ENCODE data around the gene KTN1. TPM values are rescaled to one million over a fixed set of nuclear protein-coding genes. Genes with fewer than 3 reads are reported as not detected.

The KTN1 gene
- total RNA-seq, 1 experiment from 2014 or later = 199 TPM

- Histone ChIP-seq H3K36me3 (ENCODE audit: insufficient read depth, low read length, poor library complexity, severe bottlenecking) (no peaks in the 10 kb centered on the region), H3K4me3 (ENCODE audit: low read depth, low read length, poor library complexity, severe bottlenecking) (no peak overlapping the region), H3K4me1 (ENCODE audit: insufficient read depth, low read length, poor library complexity, severe bottlenecking) (peaks cover 71% of the 10 kb centered on the region), H3K9me3 (ENCODE audit: low read depth, low read length, poor library complexity, severe bottlenecking) (no peaks in the 10 kb centered on the region), H3K27me3 (replicated peaks; ENCODE audit: insufficient read depth, low read depth, low read length, poor library complexity) (no peaks in the 10 kb centered on the region), H3K27ac (ENCODE audit: low read depth, low read length, poor library complexity, severe bottlenecking) (no peak overlapping the region)
- ChIA-PET CTCF (no interaction called here), POLR2A (ENCODE audit: low non-redundant PET) (no interaction called here)
- intact Hi-C loops (cut with micrococcal nuclease; ENCODE audit: unreplicated experiment) = no loop called here
- BruUV-seq (replicated peaks) = no TSS peak
- no peak for DNase-seq (ENCODE audit: low spot score)
- no peak for TF ChIP-seq EZH2 (IDR thresholded peaks at IDR 0.05; ENCODE audit: borderline replicate concordance, low read depth, low read length, poor library complexity, severe bottlenecking)
- TF ChIP-seq, protein P1, sequence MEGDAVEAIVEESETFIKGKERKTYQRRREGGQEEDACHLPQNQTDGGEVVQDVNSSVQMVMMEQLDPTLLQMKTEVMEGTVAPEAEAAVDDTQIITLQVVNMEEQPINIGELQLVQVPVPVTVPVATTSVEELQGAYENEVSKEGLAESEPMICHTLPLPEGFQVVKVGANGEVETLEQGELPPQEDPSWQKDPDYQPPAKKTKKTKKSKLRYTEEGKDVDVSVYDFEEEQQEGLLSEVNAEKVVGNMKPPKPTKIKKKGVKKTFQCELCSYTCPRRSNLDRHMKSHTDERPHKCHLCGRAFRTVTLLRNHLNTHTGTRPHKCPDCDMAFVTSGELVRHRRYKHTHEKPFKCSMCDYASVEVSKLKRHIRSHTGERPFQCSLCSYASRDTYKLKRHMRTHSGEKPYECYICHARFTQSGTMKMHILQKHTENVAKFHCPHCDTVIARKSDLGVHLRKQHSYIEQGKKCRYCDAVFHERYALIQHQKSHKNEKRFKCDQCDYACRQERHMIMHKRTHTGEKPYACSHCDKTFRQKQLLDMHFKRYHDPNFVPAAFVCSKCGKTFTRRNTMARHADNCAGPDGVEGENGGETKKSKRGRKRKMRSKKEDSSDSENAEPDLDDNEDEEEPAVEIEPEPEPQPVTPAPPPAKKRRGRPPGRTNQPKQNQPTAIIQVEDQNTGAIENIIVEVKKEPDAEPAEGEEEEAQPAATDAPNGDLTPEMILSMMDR (conservative IDR thresholded peaks at IDR 0.05; ENCODE audit: low read depth, low read length) = no peak
Observed at GRCh38 chr14:55587847-55588246, 7.8 kb downstream of the KTN1 start.

GRCh38 chr14:55588259-55588699 is 8.3 kb downstream of the KTN1 start:
- Histone ChIP-seq H3K27ac (ENCODE audit: low read depth, low read length, poor library complexity, severe bottlenecking) (no peak overlapping the region), H3K36me3 (ENCODE audit: insufficient read depth, low read length, poor library complexity, severe bottlenecking) (no peaks in the 10 kb centered on the region), H3K4me3 (ENCODE audit: low read depth, low read length, poor library complexity, severe bottlenecking) (no peak overlapping the region), H3K27me3 (replicated peaks; ENCODE audit: insufficient read depth, low read depth, low read length, poor library complexity) (no peaks in the 10 kb centered on the region), H3K4me1 (ENCODE audit: insufficient read depth, low read length, poor library complexity, severe bottlenecking) (peaks cover 70% of the 10 kb centered on the region), H3K9me3 (ENCODE audit: low read depth, low read length, poor library complexity, severe bottlenecking) (no peaks in the 10 kb centered on the region)
- BruUV-seq (replicated peaks) = no TSS peak
- intact Hi-C loops (cut with micrococcal nuclease; ENCODE audit: unreplicated experiment) = no loop called here
- CTCF ChIA-PET = no interaction called here
- no peak for TF ChIP-seq EZH2 (IDR thresholded peaks at IDR 0.05; ENCODE audit: borderline replicate concordance, low read depth, low read length, poor library complexity, severe bottlenecking)
- TF ChIP-seq, protein P1 (conservative IDR thresholded peaks at IDR 0.05; ENCODE audit: low read depth, low read length) = no peak
- DNase-seq (ENCODE audit: low spot score) = no peak
- POLR2A ChIA-PET (ENCODE audit: low non-redundant PET) = no interaction called here

DNA sequence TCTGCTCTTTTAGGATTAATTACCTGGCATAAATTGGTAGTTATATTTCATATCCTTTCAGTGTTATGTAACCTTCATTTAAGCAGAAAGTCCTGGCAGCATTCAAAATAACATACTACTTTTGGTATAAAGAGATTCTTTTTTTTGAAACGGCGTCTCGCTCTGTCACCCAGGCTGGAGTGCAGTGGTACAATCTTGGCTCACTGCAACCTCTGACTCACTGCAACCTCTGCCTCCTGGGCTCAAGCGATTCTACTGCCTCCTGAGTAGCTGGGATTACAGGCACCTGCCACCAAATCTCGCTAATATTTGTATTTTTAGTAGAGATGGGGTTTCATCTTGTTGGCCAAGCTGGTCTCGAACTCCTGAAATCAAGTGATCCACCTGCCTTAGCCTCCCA is 9.2 kb downstream of the KTN1 start:
- Histone ChIP-seq H3K4me1 (ENCODE audit: insufficient read depth, low read length, poor library complexity, severe bottlenecking) (peaks cover 73% of the 10 kb centered on the region), H3K27ac (ENCODE audit: low read depth, low read length, poor library complexity, severe bottlenecking) (no peak overlapping the region), H3K4me3 (ENCODE audit: low read depth, low read length, poor library complexity, severe bottlenecking) (no peak overlapping the region), H3K27me3 (replicated peaks; ENCODE audit: insufficient read depth, low read depth, low read length, poor library complexity) (no peaks in the 10 kb centered on the region), H3K9me3 (ENCODE audit: low read depth, low read length, poor library complexity, severe bottlenecking) (no peaks in the 10 kb centered on the region), H3K36me3 (ENCODE audit: insufficient read depth, low read length, poor library complexity, severe bottlenecking) (no peaks in the 10 kb centered on the region)
- intact Hi-C loops (cut with micrococcal nuclease; ENCODE audit: unreplicated experiment) = no loop called here
- CTCF ChIA-PET = no interaction called here
- no TSS peak for BruUV-seq (replicated peaks)
- POLR2A ChIA-PET (ENCODE audit: low non-redundant PET) = no interaction called here
- DNase-seq (ENCODE audit: low spot score) = no peak
- no peak for TF ChIP-seq EZH2 (IDR thresholded peaks at IDR 0.05; ENCODE audit: borderline replicate concordance, low read depth, low read length, poor library complexity, severe bottlenecking)
- TF ChIP-seq, protein P1 (conservative IDR thresholded peaks at IDR 0.05; ENCODE audit: low read depth, low read length) = no peak

Measured in A673 (cell line).